ENCODE measurements around the gene ZNF792.
"Not testable (repeated sequence)": the region's sequence is repeated elsewhere in the genome, so short reads cannot be mapped to it uniquely, and the experiment has no call there.

The ZNF792 gene

DNA sequence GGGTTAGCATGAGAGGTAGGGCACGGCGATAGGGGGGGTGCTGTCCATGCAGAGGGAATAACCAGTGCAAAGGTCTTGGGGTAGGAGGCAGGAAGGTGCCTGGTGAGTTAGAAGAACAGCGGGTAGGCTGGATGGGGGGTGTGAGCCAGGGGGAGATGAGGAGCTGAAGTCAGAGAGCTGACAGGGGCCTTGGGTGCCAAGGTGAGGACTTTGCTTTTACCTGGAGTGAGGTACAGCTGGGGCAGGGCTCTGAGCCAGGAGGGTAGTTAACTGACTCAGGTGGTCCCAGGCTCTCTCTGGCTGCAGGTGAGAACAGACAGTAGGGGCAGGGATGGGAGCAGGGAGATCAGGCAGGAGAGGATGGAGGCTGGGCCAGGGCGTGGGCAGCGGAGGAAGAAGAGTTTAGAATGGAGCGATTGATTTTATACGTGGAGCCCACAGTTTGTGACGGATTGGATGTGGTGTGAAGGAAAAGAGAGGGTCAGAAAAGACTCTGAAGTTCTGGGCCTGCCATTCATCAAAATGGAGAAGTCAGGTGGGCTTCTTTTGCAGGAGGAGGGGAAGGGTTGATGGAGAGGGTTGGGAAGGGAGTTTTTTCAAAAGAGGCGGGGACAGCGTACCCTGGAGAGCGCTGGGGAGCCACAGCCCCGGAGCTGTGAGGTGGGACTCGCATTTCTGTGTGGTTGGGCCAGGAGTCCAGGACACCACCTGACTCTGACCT, 34.9 kb upstream of the ZNF792 start:
- DNase-seq (ENCODE audit: low spot score) = no peak

- not testable (repeated sequence) for DNase-seq (ENCODE audit: low spot score)
Observed at GRCh38 chr19:34998224-34998623, 34.2 kb upstream of the ZNF792 start.

DNA sequence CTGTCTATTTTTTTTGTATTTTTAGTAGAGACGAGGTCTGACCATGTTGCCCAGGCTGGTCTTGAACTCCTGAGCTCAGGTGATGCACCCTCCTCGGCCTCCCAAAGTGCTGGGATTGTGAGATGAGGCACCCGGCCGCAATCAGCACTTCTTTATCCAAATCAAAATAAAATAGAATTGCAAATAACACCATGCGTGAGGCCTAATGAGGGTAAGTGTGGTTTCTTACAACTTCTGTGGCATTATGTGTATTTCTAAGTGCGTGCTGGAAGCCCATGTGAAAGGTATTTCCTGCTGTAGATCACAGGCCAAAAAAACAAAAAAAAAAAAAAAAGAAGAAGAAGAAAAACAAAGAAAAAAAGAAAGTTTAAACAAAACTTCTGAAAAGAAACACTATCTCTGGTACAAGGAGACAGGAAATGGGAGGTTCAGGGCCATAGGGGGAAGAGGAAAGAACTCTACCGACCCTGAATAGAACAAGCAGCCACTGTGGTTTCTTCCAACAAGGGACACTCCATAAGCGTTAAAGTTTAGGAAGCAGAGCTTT, 33.1 kb upstream of the ZNF792 start:
- DNase-seq (ENCODE audit: low spot score) = no peak

- no peak for DNase-seq (ENCODE audit: low spot score)
Observed at GRCh38 chr19:34995551-34995950, 31.5 kb upstream of the ZNF792 start.

- no peak for DNase-seq (ENCODE audit: low spot score)
Observed at GRCh38 chr19:34994643-34995541, 30.9 kb upstream of the ZNF792 start.

DNA sequence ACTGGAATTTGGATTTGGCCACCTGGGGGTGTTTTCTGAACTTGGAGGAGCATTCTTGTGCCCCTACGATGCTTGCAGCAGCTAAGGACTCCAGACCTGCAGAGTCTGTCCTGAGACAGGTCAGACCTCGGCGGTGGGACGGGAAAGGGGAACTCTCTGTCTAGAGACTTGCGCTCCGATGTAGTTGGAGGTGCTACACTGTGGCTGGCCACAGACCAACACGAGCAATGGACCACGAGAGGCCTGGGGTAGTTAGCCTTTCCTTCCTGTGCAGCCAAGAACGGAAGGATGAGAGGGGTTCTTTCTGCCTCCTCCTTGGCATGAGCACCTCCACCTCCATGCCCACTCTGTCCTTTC, 30.2 kb upstream of the ZNF792 start:
- no peak for DNase-seq (ENCODE audit: low spot score)

GRCh38 chr19:34992582-34992981, 28.6 kb upstream of the ZNF792 start:
- not testable (repeated sequence) for DNase-seq (ENCODE audit: low spot score)

DNA sequence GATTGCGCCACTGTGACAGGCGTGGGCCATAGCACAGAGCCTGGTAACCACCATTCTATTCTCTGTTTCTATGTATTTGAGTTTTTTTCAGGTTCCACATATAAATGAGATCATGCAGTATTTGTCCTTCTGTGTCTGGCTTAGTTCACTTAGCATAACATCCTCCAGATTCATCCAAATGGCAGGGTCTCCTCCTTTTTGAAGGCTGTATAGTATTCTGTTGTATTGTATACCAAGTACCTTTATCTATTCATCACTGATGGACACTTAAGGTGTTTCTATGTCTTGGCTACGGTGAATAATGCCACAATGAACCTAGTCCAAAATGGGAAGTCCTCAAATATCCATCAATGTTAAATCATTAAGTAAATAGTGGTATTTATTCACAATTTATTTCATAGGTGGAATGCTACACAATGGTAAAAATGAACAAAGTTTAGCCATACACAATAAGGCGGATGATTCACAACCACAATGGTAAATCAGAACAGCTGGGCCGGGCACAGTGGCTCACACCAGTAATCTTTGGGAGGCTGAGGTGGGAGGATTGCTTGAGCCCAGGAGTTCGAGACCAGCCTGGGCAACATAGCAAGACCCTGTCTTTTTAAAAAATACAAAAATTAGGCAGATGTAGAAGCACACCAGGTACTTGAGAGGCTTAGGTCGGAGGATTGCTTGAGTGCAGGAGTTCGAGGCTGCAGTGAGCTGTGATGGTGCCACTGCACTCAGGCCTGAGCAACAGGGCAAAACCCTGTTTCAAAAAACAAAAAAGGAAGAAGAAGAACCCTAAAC, 27.7 kb upstream of the ZNF792 start:
- no peak for DNase-seq (ENCODE audit: low spot score)

- DNase-seq (ENCODE audit: low spot score) = no peak
Observed at GRCh38 chr19:34990578-34991192, 26.7 kb upstream of the ZNF792 start.

GRCh38 chr19:34989298-34989697, 25.3 kb upstream of the ZNF792 start:
- no peak for DNase-seq (ENCODE audit: low spot score)

- DNase-seq (ENCODE audit: low spot score) = no peak
Observed at GRCh38 chr19:34988119-34988518, 24.1 kb upstream of the ZNF792 start.

DNA sequence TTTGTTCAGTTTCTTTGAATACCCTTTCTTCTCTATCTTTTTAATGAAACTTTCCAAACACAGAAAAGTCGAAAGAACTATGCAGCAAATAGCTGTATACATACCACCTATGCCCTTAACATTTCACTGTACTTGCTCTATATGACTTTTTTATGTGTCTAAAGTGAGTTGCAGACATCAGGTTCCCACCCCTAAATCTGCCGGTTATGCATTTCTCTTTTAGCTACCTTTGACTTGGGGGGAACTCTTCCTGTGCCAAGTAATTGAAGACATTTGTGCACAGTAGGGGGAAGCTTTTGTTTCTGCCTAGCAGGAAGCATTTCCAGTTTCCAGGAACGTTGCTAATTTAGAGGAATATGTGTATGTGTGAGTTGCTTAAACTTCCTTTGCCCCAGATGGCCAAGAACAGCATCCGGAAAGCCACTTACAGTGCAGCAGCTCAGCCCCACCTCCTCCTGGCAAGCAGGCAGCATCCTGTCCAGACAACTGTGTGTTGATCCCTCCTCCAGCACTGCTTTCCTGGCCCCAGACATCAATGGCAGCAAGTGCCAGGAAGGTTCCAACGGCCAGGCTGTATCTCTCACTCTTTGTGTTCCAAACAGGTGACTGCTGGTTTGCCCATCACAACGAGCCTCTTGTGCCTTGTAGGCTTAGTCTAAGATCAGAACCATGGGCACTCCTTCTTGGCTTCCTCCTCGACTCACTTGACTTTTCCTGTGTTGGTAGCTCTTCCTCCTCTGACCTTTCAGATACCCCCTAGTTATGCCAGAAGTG, 21.4 kb upstream of the ZNF792 start:
- DNase-seq (ENCODE audit: low spot score) = peak; percentile 43

DNA sequence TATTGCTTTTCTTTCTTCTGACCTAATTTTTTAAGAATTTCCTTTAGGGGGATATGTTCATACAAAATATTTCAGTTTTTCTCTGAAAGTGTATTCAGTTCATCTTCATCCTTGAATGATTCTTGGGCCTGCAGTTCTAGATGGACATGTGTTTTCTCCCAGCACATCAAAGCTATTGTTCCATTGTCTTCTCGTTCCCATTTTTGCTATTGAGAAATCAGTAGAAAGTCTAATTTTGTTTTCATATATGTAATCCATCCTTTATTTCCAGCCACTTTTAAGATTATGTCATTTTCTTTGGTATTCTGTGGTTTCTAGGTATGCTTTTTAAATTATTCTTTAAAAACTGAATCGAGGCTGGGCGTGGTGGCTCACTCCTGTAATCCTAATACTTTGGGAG, 20.3 kb upstream of the ZNF792 start:
- DNase-seq (ENCODE audit: low spot score) = no peak

DNA sequence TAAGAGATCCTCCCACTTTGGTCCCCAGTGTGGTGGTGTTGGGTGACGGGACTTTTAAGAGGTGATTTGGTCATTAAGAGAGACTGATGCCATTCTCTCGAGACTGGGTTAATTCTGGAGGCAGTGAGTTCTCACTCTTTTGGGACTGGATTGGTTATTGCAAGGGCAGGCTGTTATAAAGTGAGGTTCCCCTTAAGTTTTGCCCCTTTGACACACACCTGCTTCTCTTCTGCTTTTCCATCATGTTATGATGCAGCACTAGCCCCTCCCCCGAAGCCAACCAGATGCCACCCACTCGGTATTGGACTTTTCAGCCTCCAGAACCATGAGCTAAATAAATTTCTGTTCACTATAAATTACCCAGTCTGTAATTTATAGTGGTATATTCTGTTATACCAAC, 19.8 kb upstream of the ZNF792 start:
- DNase-seq (ENCODE audit: low spot score) = no peak

- no peak for DNase-seq (ENCODE audit: low spot score)
Observed at GRCh38 chr19:34982275-34982674, 18.2 kb upstream of the ZNF792 start.

- no peak for DNase-seq (ENCODE audit: low spot score)
Observed at GRCh38 chr19:34979819-34980640, 16.0 kb upstream of the ZNF792 start.

DNA sequence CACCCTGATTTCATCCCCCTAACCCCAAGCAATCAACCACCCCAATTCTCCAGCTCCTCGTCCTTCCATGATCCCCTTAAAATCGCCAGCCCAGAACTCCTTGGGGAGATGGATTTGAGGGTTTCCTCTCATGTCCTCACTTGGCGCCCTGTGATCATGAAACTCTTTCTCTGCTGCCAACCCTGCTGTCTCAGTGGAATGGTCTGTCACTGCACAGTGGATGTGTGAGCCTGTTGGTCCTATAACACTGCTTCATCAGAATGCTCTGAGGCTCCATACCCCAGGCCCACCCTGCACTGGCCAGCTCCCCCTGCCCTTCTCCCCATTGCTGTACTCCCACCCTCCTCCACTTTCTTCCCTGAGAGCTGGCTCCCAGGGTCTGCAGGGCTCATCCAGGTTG, 12.6 kb upstream of the ZNF792 start:
- no peak for DNase-seq (ENCODE audit: low spot score)

DNA sequence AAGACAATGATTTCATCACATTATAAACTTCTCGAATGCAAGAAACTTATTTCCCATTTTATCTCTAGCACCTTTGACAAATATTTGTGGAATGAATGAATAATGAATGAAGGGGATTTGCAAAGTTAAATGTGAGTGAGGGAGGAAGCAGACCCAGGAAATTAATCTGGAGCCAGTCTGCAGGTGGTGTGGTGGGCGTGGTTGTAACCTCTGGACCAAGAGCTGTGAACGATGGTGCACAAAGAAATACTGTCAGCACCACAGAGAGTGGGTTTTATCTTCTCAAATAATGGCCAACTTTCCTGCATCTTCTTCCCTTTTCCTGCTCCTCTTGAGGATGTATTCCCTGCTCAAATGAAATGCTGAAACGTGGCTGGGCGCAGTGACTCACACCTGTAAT, 11.0 kb upstream of the ZNF792 start:
- no peak for DNase-seq (ENCODE audit: low spot score)

- DNase-seq (ENCODE audit: low spot score) = no peak
Observed at GRCh38 chr19:34974646-34975045, 10.6 kb upstream of the ZNF792 start.

- no peak for DNase-seq (ENCODE audit: low spot score)
Observed at GRCh38 chr19:34972163-34972705, 8.2 kb upstream of the ZNF792 start.

Measured in GM03348 (cell line).